A549 treated with RU486 at 1 μM for 4 hours (cell line): ENCODE measurements around the gene NBPF3. TPM values are rescaled to one million over a fixed set of nuclear protein-coding genes. Genes with fewer than 3 reads are reported as not detected.

ENCODE experiments used
- total RNA-seq: library from RNA; stranded (reverse); fragments of 200-300 nt; extraction: Qiagen RNA extraction; gene quantifications from 5 replicates; pipeline ENCODE4 v1.2.3, GENCODE V29; 2022; ENCODE audit warnings: low read depth

NBPF3 gene
- 6.0 to 7.0 TPM (median 6.3 TPM) in 5 replicates for total RNA-seq

GRCh38 chr1:21439721-21440629 lies at the start of gene NBPF3:
NBPF3 (plus strand) TSS chr1:21440137; CDS start chr1:21445087, 4,950 bp downstream.

GRCh38 chr1:21509351-21510112 lies 69.6 kb downstream of the NBPF3 start, which contains the start of gene ALPL:
ALPL (plus strand) TSS chr1:21509423; CDS start chr1:21554082, 44,659 bp downstream.

Other genes with a start within 250 kb of the NBPF3 start
- gene ECE1, start 149.7 kb upstream of the NBPF3 start, total RNA-seq = 49.9 to 66.6 TPM (median 57.5 TPM) in 5 replicates
- gene ALPL, start 69.3 kb downstream of the NBPF3 start, total RNA-seq = 0.16 to 0.35 TPM (median 0.25 TPM) in 5 replicates
- 8.6 to 13.1 TPM (median 12.0 TPM) in 5 replicates for gene RAP1GAP, start 229.2 kb downstream of the NBPF3 start, total RNA-seq